ENCODE results near the gene PRMT2.

PRMT2 gene

GRCh38 chr21:46626536-46626935, 8.9 kb upstream of the PRMT2 start:
- TF ChIP-seq GATA3 (IDR thresholded peaks at IDR 0.05; ENCODE audit: low read depth, low read length) (no peak), GATA2 (IDR thresholded peaks at IDR 0.05; ENCODE audit: low read depth, low read length) (no peak)

GRCh38 chr21:46626975-46627501, 8.4 kb upstream of the PRMT2 start:
- TF ChIP-seq GATA2 (IDR thresholded peaks at IDR 0.05; ENCODE audit: low read depth, low read length) (no peak), GATA3 (IDR thresholded peaks at IDR 0.05; ENCODE audit: low read depth, low read length) (no peak)

- TF ChIP-seq GATA3 (IDR thresholded peaks at IDR 0.05; ENCODE audit: low read depth, low read length) (no peak), GATA2 (IDR thresholded peaks at IDR 0.05; ENCODE audit: low read depth, low read length) (no peak)
These were observed 7.7 kb upstream of the PRMT2 start for GRCh38 chr21:46627726-46628125.

GRCh38 chr21:46628868-46629267, 6.6 kb upstream of the PRMT2 start:
- TF ChIP-seq GATA2 (IDR thresholded peaks at IDR 0.05; ENCODE audit: low read depth, low read length) = no peak
- no peak for TF ChIP-seq GATA3 (IDR thresholded peaks at IDR 0.05; ENCODE audit: low read depth, low read length)

GRCh38 chr21:46633566-46633965, 1.9 kb upstream of the PRMT2 start:
- TF ChIP-seq GATA2 (IDR thresholded peaks at IDR 0.05; ENCODE audit: low read depth, low read length) (no peak), GATA3 (IDR thresholded peaks at IDR 0.05; ENCODE audit: low read depth, low read length) (no peak)

GRCh38 chr21:46634427-46634826, 1.0 kb upstream of the PRMT2 start:
- no peak for TF ChIP-seq GATA3 (IDR thresholded peaks at IDR 0.05; ENCODE audit: low read depth, low read length)
- TF ChIP-seq GATA2 (IDR thresholded peaks at IDR 0.05; ENCODE audit: low read depth, low read length) = no peak

- TF ChIP-seq GATA3 (IDR thresholded peaks at IDR 0.05; ENCODE audit: low read depth, low read length) = no peak
- no peak for TF ChIP-seq GATA2 (IDR thresholded peaks at IDR 0.05; ENCODE audit: low read depth, low read length)
These were observed 529 bp upstream of the PRMT2 start for GRCh38 chr21:46634966-46635323.

GRCh38 chr21:46636181-46636512, 673 bp downstream of the PRMT2 start:
- TF ChIP-seq GATA3 (IDR thresholded peaks at IDR 0.05; ENCODE audit: low read depth, low read length) (no peak), GATA2 (IDR thresholded peaks at IDR 0.05; ENCODE audit: low read depth, low read length) (no peak)

GRCh38 chr21:46636550-46637285, 1.2 kb downstream of the PRMT2 start:
- TF ChIP-seq GATA3 (IDR thresholded peaks at IDR 0.05; ENCODE audit: low read depth, low read length) = no peak
- TF ChIP-seq GATA2 (IDR thresholded peaks at IDR 0.05; ENCODE audit: low read depth, low read length) = no peak

GRCh38 chr21:46637952-46638746, 2.7 kb downstream of the PRMT2 start:
- TF ChIP-seq GATA2 (IDR thresholded peaks at IDR 0.05; ENCODE audit: low read depth, low read length) (no peak), GATA3 (IDR thresholded peaks at IDR 0.05; ENCODE audit: low read depth, low read length) (no peak)

- no peak for TF ChIP-seq GATA3 (IDR thresholded peaks at IDR 0.05; ENCODE audit: low read depth, low read length)
These were observed 4.3 kb downstream of the PRMT2 start for GRCh38 chr21:46639489-46640386.

- TF ChIP-seq GATA3 (IDR thresholded peaks at IDR 0.05; ENCODE audit: low read depth, low read length) (no peak), GATA2 (IDR thresholded peaks at IDR 0.05; ENCODE audit: low read depth, low read length) (no peak)
These were observed 6.2 kb downstream of the PRMT2 start for GRCh38 chr21:46641656-46642055.

GRCh38 chr21:46643379-46644177, 8.1 kb downstream of the PRMT2 start:
- no peak for TF ChIP-seq GATA2 (IDR thresholded peaks at IDR 0.05; ENCODE audit: low read depth, low read length)
- TF ChIP-seq GATA3 (IDR thresholded peaks at IDR 0.05; ENCODE audit: low read depth, low read length) = no peak

Measured in SH-SY5Y (cell line).